ENCODE results near the gene VAMP1. TPM values are rescaled to one million over a fixed set of nuclear protein-coding genes. Genes with fewer than 3 reads are reported as not detected.
A peak's percentile ranks its signal among the peaks of the same experiment; 100 is the strongest.

VAMP1 gene
- total and polyA plus RNA-seq, 2 experiments from 2014 or later = 13.9 to 16.1 TPM

- Histone ChIP-seq H3K79me2 (replicated peaks; ENCODE audit: insufficient read depth) (no peaks in the 10 kb centered on the region), H3K4me1 (ENCODE audit: insufficient read depth) (no peaks in the 10 kb centered on the region), H3K27me3 (ENCODE audit: insufficient read depth) (no peaks in the 10 kb centered on the region), H4K20me1 (replicated peaks; ENCODE audit: insufficient read depth) (no peaks in the 10 kb centered on the region), H3K36me3 (ENCODE audit: insufficient read depth) (no peaks in the 10 kb centered on the region), H3F3A (replicated peaks; ENCODE audit: low read depth) (no peaks in the 10 kb centered on the region), H3K4me2 (no peak overlapping the region), H3K4me3 (no peak overlapping the region), H2AFZ (peak overlapping the region; percentile 80), H3K27ac (ENCODE audit: low read depth) (no peak overlapping the region), H3K9me2 (ENCODE audit: insufficient read depth) (no peaks in the 10 kb centered on the region)
- TF ChIP-seq ZNF331 (CRISPR knock-in tag; IDR thresholded peaks at IDR 0.05; ENCODE audit: low read depth) (no peak), REST (IDR thresholded peaks at IDR 0.05; ENCODE audit: unreplicated experiment) (no peak), ZNF114 (CRISPR knock-in tag; IDR thresholded peaks at IDR 0.05) (no peak), ZNF462 (CRISPR knock-in tag; IDR thresholded peaks at IDR 0.05) (no peak), EZH2phosphoT487 (IDR thresholded peaks at IDR 0.05; ENCODE audit: unreplicated experiment) (no peak), CREB1 (CRISPR knock-in tag; IDR thresholded peaks at IDR 0.05; ENCODE audit: low read depth) (no peak)
- TF ChIP-seq, protein P1, sequence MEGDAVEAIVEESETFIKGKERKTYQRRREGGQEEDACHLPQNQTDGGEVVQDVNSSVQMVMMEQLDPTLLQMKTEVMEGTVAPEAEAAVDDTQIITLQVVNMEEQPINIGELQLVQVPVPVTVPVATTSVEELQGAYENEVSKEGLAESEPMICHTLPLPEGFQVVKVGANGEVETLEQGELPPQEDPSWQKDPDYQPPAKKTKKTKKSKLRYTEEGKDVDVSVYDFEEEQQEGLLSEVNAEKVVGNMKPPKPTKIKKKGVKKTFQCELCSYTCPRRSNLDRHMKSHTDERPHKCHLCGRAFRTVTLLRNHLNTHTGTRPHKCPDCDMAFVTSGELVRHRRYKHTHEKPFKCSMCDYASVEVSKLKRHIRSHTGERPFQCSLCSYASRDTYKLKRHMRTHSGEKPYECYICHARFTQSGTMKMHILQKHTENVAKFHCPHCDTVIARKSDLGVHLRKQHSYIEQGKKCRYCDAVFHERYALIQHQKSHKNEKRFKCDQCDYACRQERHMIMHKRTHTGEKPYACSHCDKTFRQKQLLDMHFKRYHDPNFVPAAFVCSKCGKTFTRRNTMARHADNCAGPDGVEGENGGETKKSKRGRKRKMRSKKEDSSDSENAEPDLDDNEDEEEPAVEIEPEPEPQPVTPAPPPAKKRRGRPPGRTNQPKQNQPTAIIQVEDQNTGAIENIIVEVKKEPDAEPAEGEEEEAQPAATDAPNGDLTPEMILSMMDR (conservative IDR thresholded peaks at IDR 0.05; ENCODE audit: low read depth in 2 of 2) = peak; percentile 88 to 98
- ATAC-seq (peak; percentile 99), DNase-seq (ENCODE audit: low spot score) (peak; percentile 97)
- Mint-ChIP-seq H3K9me3 (no peaks in the 10 kb centered on the region), H3K4me3 (no peak overlapping the region), H3K27ac (no peak overlapping the region), H3K4me1 (peaks cover 5% of the 10 kb centered on the region; the same call in 2 of the 3 replicates), H3K27me3 (ENCODE audit: insufficient read depth, low read depth, poor library complexity) (peaks cover 6% of the 10 kb centered on the region), H3K36me3 (ENCODE audit: low read depth) (no peaks in the 10 kb centered on the region)
These were observed 47.0 kb downstream of the VAMP1 start for GRCh38 chr12:6423267-6424007.

All from GM23338 (cell line).